ENCODE data around the gene ANXA2R. TPM values are rescaled to one million over a fixed set of nuclear protein-coding genes. Genes with fewer than 3 reads are reported as not detected.
"Not testable (repeated sequence)": the region's sequence is repeated elsewhere in the genome, so short reads cannot be mapped to it uniquely, and the experiment has no call there.

ANXA2R gene
- total and polyA plus RNA-seq, 2 of the 13 experiments (the other 11 are each of a cell fraction or from before 2014, with no cell fraction given) = 0.95 to 1.3 TPM

DNA sequence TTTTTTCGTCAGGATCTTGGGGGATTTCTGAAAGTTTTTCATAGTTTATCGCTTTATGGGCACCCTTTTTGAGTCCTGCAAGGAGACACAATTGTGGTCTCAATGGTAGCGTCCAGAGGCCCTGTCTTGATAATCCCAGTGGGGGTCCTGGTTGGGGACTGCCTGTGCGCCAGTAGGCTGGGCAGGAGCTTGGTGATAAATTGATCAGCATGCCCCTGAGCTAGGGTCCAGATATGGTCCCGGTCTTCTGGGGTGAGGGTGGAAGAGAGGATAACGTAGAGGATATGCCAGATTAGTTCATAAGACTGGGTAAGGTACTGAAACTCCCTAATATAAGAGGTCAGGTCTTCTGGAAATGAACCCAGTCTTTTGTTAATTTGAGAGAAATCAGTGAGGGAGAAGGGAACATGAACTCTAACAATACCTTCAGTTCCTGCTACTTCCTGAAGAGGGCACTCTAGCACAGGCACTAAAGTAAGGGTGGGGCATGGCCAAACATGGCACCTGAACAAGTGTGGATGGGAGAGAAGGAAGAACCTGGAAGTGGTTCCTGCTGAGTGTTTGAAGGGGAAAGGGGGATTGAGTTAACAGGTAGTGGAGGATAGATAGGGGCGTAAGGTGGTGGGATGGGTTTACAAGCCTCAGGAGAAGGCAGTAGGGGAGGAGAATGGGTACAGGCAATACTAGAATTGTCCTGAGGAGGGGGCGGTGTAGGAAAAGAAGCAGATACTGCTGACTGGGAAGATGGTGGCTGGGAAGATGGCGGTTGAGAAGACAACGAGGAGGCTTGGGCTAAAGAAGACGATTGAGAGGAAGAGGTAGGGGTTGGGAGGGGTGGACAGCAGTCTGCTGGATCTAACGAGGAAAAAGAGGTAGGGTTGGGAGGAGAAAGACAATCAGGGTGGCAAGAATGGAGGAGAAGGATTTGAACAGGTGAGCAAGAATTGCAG, 33.8 kb upstream of the ANXA2R start:
- Histone ChIP-seq H3K9me3 (ENCODE audit: low read length) (no peaks in the 10 kb centered on the region), H3K36me3 (replicated peaks in 1 of 2; ENCODE audit: control insufficient read depth in 1 of 2, insufficient read depth in 2 of 2, low read length in 2 of 2) (peaks cover 3 to 15% of the 10 kb centered on the region in 2 experiments; a peak in 2 of 5 replicates), H3K79me2 (ENCODE audit: insufficient read depth, low read length) (peaks cover 2% of the 10 kb centered on the region), H3K27ac (ENCODE audit: extremely low read length, insufficient read depth, low read length) (no peak overlapping the region), H3K4me3 (replicated peaks in 1 of 3; ENCODE audit: insufficient read depth in 1 of 3, low read depth in 2 of 3, low read length in 3 of 3) (no peak overlapping the region), H3K4me1 (ENCODE audit: insufficient read depth, low read length) (peaks cover 25% of the 10 kb centered on the region), H3K9ac (ENCODE audit: insufficient read depth, low read depth, low read length) (no peak overlapping the region), H3K27me3 (ENCODE audit: control insufficient read depth in 1 of 2, insufficient read depth in 2 of 2, low read length in 2 of 2) (no peaks in the 10 kb centered on the region), H3K4me2 (ENCODE audit: low read depth, low read length) (no peak overlapping the region), H4K20me1 (ENCODE audit: insufficient read depth, low read length) (no peaks in the 10 kb centered on the region), H2AFZ (ENCODE audit: low read length) (no peak overlapping the region)
- ChIA-PET POLR2A (no interaction called here), CTCF (ENCODE audit: low intra/inter-chr PET ratio, low total read pairs) (interaction anchor here (2.0 to 2.2 kb wide), 2 partner anchors 32 to 316 kb away, joined by 5 to 21 read pairs; no protein-coding TSS in a partner anchor)
- TF ChIP-seq EHMT2 (IDR thresholded peaks at IDR 0.05; ENCODE audit: borderline replicate concordance, low read depth, low read length) (0 out of 2 replicates have a peak, but pooled peaks have one; percentile 30), SRF (IDR thresholded peaks at IDR 0.05; ENCODE audit: low read depth, low read length) (0 out of 2 replicates have a peak, but pooled peaks have one; percentile 49), RBM39 (IDR thresholded peaks at IDR 0.05; ENCODE audit: low read depth, low read length, poor library complexity, severe bottlenecking) (no peak), RAD21 (CRISPR knock-in tag; IDR thresholded peaks at IDR 0.05) (peak; percentile 43), STAG1 (CRISPR knock-in tag; IDR thresholded peaks at IDR 0.05) (peak; percentile 60), ZBTB46 (CRISPR knock-in tag; IDR thresholded peaks at IDR 0.05; ENCODE audit: borderline replicate concordance) (no peak), ZNF644 (CRISPR knock-in tag; IDR thresholded peaks at IDR 0.05; ENCODE audit: low read depth) (peak; percentile 64; the same call in 1 of the 2 replicates)
- TF ChIP-seq, protein P1, sequence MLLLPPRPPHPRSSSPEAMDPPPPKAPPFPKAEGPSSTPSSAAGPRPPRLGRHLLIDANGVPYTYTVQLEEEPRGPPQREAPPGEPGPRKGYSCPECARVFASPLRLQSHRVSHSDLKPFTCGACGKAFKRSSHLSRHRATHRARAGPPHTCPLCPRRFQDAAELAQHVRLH (CRISPR knock-in tag; IDR thresholded peaks at IDR 0.05; ENCODE audit: borderline replicate concordance, low read depth) = no peak
- TF ChIP-seq, protein P2, sequence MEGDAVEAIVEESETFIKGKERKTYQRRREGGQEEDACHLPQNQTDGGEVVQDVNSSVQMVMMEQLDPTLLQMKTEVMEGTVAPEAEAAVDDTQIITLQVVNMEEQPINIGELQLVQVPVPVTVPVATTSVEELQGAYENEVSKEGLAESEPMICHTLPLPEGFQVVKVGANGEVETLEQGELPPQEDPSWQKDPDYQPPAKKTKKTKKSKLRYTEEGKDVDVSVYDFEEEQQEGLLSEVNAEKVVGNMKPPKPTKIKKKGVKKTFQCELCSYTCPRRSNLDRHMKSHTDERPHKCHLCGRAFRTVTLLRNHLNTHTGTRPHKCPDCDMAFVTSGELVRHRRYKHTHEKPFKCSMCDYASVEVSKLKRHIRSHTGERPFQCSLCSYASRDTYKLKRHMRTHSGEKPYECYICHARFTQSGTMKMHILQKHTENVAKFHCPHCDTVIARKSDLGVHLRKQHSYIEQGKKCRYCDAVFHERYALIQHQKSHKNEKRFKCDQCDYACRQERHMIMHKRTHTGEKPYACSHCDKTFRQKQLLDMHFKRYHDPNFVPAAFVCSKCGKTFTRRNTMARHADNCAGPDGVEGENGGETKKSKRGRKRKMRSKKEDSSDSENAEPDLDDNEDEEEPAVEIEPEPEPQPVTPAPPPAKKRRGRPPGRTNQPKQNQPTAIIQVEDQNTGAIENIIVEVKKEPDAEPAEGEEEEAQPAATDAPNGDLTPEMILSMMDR (CRISPR knock-in tag; IDR thresholded peaks at IDR 0.05) = peak; percentile 75
- intact Hi-C loops (cut with micrococcal nuclease; ENCODE audit: unreplicated experiment) (loop anchor here (2.0 kb wide), 1 partner anchor 31 kb away; no protein-coding TSS in a partner anchor), in situ Hi-C loops (cut with HindIII; ENCODE audit: extremely low pct_ligation_motif_present, low pct_unique_long_range_greater_than_20kb) (no loop called here)
- WGBS (ENCODE audit: low lambda C conversion rate) = 98% methylated on average over 12 of the region's 12 CpGs
- ATAC-seq (peak; percentile 76), DNase-seq (ENCODE audit: low spot score) (peak; percentile 49), FAIRE-seq (peak; percentile 48)
- BruUV-seq (replicated peaks) = no TSS peak

DNA sequence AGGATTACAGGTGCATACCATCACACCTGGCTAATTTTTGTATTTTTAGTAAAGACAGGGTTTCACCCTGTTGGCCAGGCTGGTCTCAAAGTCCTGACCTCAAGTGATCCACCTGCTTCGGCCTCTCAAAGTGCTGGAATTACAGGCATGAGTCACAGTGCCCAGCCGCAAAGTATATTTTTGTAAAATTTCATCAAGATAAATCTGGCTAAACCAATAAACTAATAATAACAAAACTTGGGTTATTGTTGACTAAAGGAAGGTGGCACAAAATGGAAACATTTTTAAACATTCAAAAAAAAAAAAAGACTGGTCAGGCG, 29.2 kb upstream of the ANXA2R start:
- intact Hi-C loops (cut with micrococcal nuclease; ENCODE audit: unreplicated experiment) = not testable (repeated sequence)

More for the DNA sequence above, 29.2 kb upstream of the ANXA2R start:
- WGBS (ENCODE audit: low lambda C conversion rate) = 88% methylated on average over 3 of the region's 3 CpGs
- H2AFZ ChIP-seq (ENCODE audit: low read length); H3K9me3 ChIP-seq (ENCODE audit: low read length); H3K4me3 ChIP-seq (replicated peaks in 1 of 3; ENCODE audit: insufficient read depth in 1 of 3, low read depth in 2 of 3, low read length in 3 of 3); H3K9ac ChIP-seq (ENCODE audit: insufficient read depth, low read depth, low read length); BruUV-seq (replicated peaks); H4K20me1 ChIP-seq (ENCODE audit: insufficient read depth, low read length); CTCF ChIA-PET (ENCODE audit: low intra/inter-chr PET ratio, low total read pairs); DNase-seq (ENCODE audit: low spot score); POLR2A ChIA-PET; H3K27ac ChIP-seq (ENCODE audit: extremely low read length, insufficient read depth, low read length); FAIRE-seq; H3K27me3 ChIP-seq (ENCODE audit: control insufficient read depth in 1 of 2, insufficient read depth in 2 of 2, low read length in 2 of 2); ATAC-seq: not testable (repeated sequence)
- Histone ChIP-seq H3K4me2 (ENCODE audit: low read depth, low read length) (0 out of 2 replicates have a peak overlapping the region, but pooled peaks have one; percentile 98), H3K36me3 (replicated peaks in 1 of 2; ENCODE audit: control insufficient read depth in 1 of 2, insufficient read depth in 2 of 2, low read length in 2 of 2) (peaks cover 1 to 11% of the 10 kb centered on the region in 2 experiments; a peak in 2 of 5 replicates), H3K4me1 (ENCODE audit: insufficient read depth, low read length) (peaks cover 26% of the 10 kb centered on the region), H3K79me2 (ENCODE audit: insufficient read depth, low read length) (peaks cover 27% of the 10 kb centered on the region)
- in situ Hi-C loops (cut with HindIII; ENCODE audit: extremely low pct_ligation_motif_present, low pct_unique_long_range_greater_than_20kb) = loop anchor here (5.0 kb wide), 1 partner anchor 62 kb away; no protein-coding TSS in a partner anchor
